ENCODE results near the gene TPSB2.

TPSB2 gene

GRCh38 chr16:1211451-1212268 lies 18.3 kb downstream of the TPSB2 start:
- H3K4me3 ChIP-seq (ENCODE audit: low read depth, low read length), result no peak overlapping the region
- no peak for TF ChIP-seq CTCF (IDR thresholded peaks at IDR 0.05; ENCODE audit: low read depth, low read length)

GRCh38 chr16:1210461-1210860 lies 19.5 kb downstream of the TPSB2 start:
- H3K4me3 ChIP-seq (ENCODE audit: low read depth, low read length), result no peak overlapping the region
- TF ChIP-seq CTCF (IDR thresholded peaks at IDR 0.05; ENCODE audit: low read depth, low read length), result no peak

GRCh38 chr16:1209081-1209480 lies 20.9 kb downstream of the TPSB2 start:
- no peak for TF ChIP-seq CTCF (IDR thresholded peaks at IDR 0.05; ENCODE audit: low read depth, low read length)
- no peak overlapping the region for H3K4me3 ChIP-seq (ENCODE audit: low read depth, low read length)

- no peak for TF ChIP-seq CTCF (IDR thresholded peaks at IDR 0.05; ENCODE audit: low read depth, low read length)
- H3K4me3 ChIP-seq (ENCODE audit: low read depth, low read length), result no peak overlapping the region
These were observed 21.6 kb downstream of the TPSB2 start for GRCh38 chr16:1208239-1208830.

- no peak for TF ChIP-seq CTCF (IDR thresholded peaks at IDR 0.05; ENCODE audit: low read depth, low read length)
These were observed 23.2 kb downstream of the TPSB2 start for GRCh38 chr16:1206786-1207185.

GRCh38 chr16:1206326-1206725 lies 23.7 kb downstream of the TPSB2 start:
- H3K4me3 ChIP-seq (ENCODE audit: low read depth, low read length), result no peak overlapping the region
- no peak for TF ChIP-seq CTCF (IDR thresholded peaks at IDR 0.05; ENCODE audit: low read depth, low read length)

More at GRCh38 chr16:1206786-1207185, 23.2 kb downstream of the TPSB2 start:
- no peak overlapping the region for H3K4me3 ChIP-seq (ENCODE audit: low read depth, low read length)

- H3K4me3 ChIP-seq (ENCODE audit: low read depth, low read length), result no peak overlapping the region
- no peak for TF ChIP-seq CTCF (IDR thresholded peaks at IDR 0.05; ENCODE audit: low read depth, low read length)
These were observed 25.1 kb downstream of the TPSB2 start for GRCh38 chr16:1204933-1205332.

Measured in WI38 (cell line).